ENCODE measurements around the gene PPP6R1.

Gene PPP6R1

GRCh38 chr19:55258828-55259539 lies at the start of gene PPP6R1:
TSS of gene PPP6R1 (minus strand) at chr19:55259017. CDS start at chr19:55247103, 11,914 bp downstream.
- Histone ChIP-seq H3K4me3 (peak within 1 kb of the TSS; percentile 55 to 91 (median 89)), H3K27ac (peak within 1 kb of the TSS; percentile 80 to 99 (median 95))

GRCh38 chr19:55308281-55308680 lies 49.5 kb upstream of the PPP6R1 start:
- Histone ChIP-seq H3K4me3 (no peak overlapping the region), H3K27ac (no peak overlapping the region)

- H3K27ac ChIP-seq = no peak overlapping the region
- H3K4me3 ChIP-seq = no peak overlapping the region
These were observed 47.9 kb upstream of the PPP6R1 start for GRCh38 chr19:55306712-55307111.

- H3K27ac ChIP-seq = no peak overlapping the region
- no peak overlapping the region for H3K4me3 ChIP-seq
These were observed 47.3 kb upstream of the PPP6R1 start for GRCh38 chr19:55305983-55306562.

GRCh38 chr19:55305491-55305890 lies 46.7 kb upstream of the PPP6R1 start:
- Histone ChIP-seq H3K27ac (no peak overlapping the region), H3K4me3 (no peak overlapping the region)

- Histone ChIP-seq H3K27ac (no peak overlapping the region), H3K4me3 (no peak overlapping the region)
These were observed 46.2 kb upstream of the PPP6R1 start for GRCh38 chr19:55304980-55305379.

GRCh38 chr19:55304279-55304978 lies 45.6 kb upstream of the PPP6R1 start:
- no peak overlapping the region for H3K27ac ChIP-seq

GRCh38 chr19:55303477-55303876 lies 44.7 kb upstream of the PPP6R1 start:
- no peak overlapping the region for H3K27ac ChIP-seq

More at GRCh38 chr19:55304279-55304978, 45.6 kb upstream of the PPP6R1 start:
- no peak overlapping the region for H3K4me3 ChIP-seq

GRCh38 chr19:55302318-55302703 lies 43.5 kb upstream of the PPP6R1 start:
- peak overlapping the region in 4 of 7 experiments; percentile 7 to 36 (median 22) for H3K4me3 ChIP-seq
- peak overlapping the region in 9 of 21 experiments; percentile 1 to 53 (median 10) for H3K27ac ChIP-seq

More at GRCh38 chr19:55303477-55303876, 44.7 kb upstream of the PPP6R1 start:
- no peak overlapping the region for H3K4me3 ChIP-seq

GRCh38 chr19:55301459-55302317 lies 42.9 kb upstream of the PPP6R1 start:
- peak overlapping the region in 5 of 7 experiments; percentile 7 to 36 (median 22) for H3K4me3 ChIP-seq
- H3K27ac ChIP-seq = peak overlapping the region in 13 of 21 experiments; percentile 1 to 53 (median 26)

GRCh38 chr19:55300886-55301458 lies 42.2 kb upstream of the PPP6R1 start:
- peak overlapping the region in 1 of 21 experiments; percentile 53 for H3K27ac ChIP-seq
- no peak overlapping the region for H3K4me3 ChIP-seq

- Histone ChIP-seq H3K4me3 (no peak overlapping the region), H3K27ac (no peak overlapping the region)
These were observed 41.2 kb upstream of the PPP6R1 start for GRCh38 chr19:55299991-55300390.

- no peak overlapping the region for H3K27ac ChIP-seq
- H3K4me3 ChIP-seq = no peak overlapping the region
These were observed 38.5 kb upstream of the PPP6R1 start for GRCh38 chr19:55297267-55297666.

- H3K27ac ChIP-seq = no peak overlapping the region
- no peak overlapping the region for H3K4me3 ChIP-seq
These were observed 30.4 kb upstream of the PPP6R1 start for GRCh38 chr19:55289117-55289796.

- H3K4me3 ChIP-seq = no peak overlapping the region
- no peak overlapping the region for H3K27ac ChIP-seq
These were observed 28.7 kb upstream of the PPP6R1 start for GRCh38 chr19:55287361-55288079.

- H3K4me3 ChIP-seq = no peak overlapping the region
- H3K27ac ChIP-seq = peak overlapping the region in 1 of 21 experiments; percentile 84
These were observed 26.5 kb upstream of the PPP6R1 start for GRCh38 chr19:55285229-55285890.

- peak overlapping the region; percentile 23 to 45 (median 32) for H3K4me3 ChIP-seq
These were observed 25.7 kb upstream of the PPP6R1 start for GRCh38 chr19:55284405-55285058.

More at GRCh38 chr19:55284405-55285058, 25.7 kb upstream of the PPP6R1 start:
- peak overlapping the region in 15 of 21 experiments; percentile 43 to 85 (median 66) for H3K27ac ChIP-seq

Data from skin epidermis (tissue), 12 donors.